ENCODE data around the gene SSMEM1. TPM values are rescaled to one million over a fixed set of nuclear protein-coding genes. Genes with fewer than 3 reads are reported as not detected.
"Not testable (repeated sequence)": the region's sequence is repeated elsewhere in the genome, so short reads cannot be mapped to it uniquely, and the experiment has no call there.

Gene SSMEM1
- total RNA-seq, 2 donors from 2014 or later, result not detected

- H3K9me3 ChIP-seq (ENCODE audit: control insufficient read depth, low read length), result peaks cover 7% of the 10 kb centered on the region
- TF ChIP-seq CTCF (conservative IDR thresholded peaks at IDR 0.05), result no peak
- peaks cover 3% of the 10 kb centered on the region for H3K36me3 Mint-ChIP-seq (ENCODE audit: low read depth)
- no peaks in the 10 kb centered on the region for H3K36me3 ChIP-seq (ENCODE audit: control insufficient read depth, insufficient read depth, low read length)
- peaks cover 29% of the 10 kb centered on the region for H3K9me3 Mint-ChIP-seq
- no peak overlapping the region for H3K27ac ChIP-seq (ENCODE audit: low read depth, low read length)
- no peak overlapping the region for H3K4me3 ChIP-seq (ENCODE audit: low read length)
- H3K4me1 ChIP-seq (ENCODE audit: control insufficient read depth, insufficient read depth, low read length), result peaks cover 4% of the 10 kb centered on the region
- peaks cover 1% of the 10 kb centered on the region for H3K27me3 Mint-ChIP-seq (ENCODE audit: insufficient read depth)
- H3K27ac Mint-ChIP-seq, result no peak overlapping the region
- H3K27me3 ChIP-seq (ENCODE audit: control insufficient read depth, insufficient read depth, low read length, poor library complexity, severe bottlenecking), result no peaks in the 10 kb centered on the region
- H3K4me1 Mint-ChIP-seq, result peaks cover 14% of the 10 kb centered on the region
- H3K9ac ChIP-seq (ENCODE audit: extremely low read depth, low read length, poor library complexity, severe bottlenecking), result no peak overlapping the region
- WGBS, 2 experiments (ENCODE audit: insufficient coverage in 1 of 2, insufficient read length in 1 of 2), result 93% methylated on average over 1 of the region's 1 CpG; no CpG with 5 or more reads in 1 of the 2 experiments
- DNase-seq, result no peak
- no peak overlapping the region for H3K4me3 Mint-ChIP-seq
These were observed 20.4 kb downstream of the SSMEM1 start for GRCh38 chr7:130227883-130228575.

- TF ChIP-seq CTCF (conservative IDR thresholded peaks at IDR 0.05), result no peak
- H3K4me3 ChIP-seq (ENCODE audit: low read length), result no peak overlapping the region
- H3K4me1 Mint-ChIP-seq, result peaks cover 14% of the 10 kb centered on the region
- H3K9ac ChIP-seq (ENCODE audit: extremely low read depth, low read length, poor library complexity, severe bottlenecking), result no peak overlapping the region
- peaks cover 4% of the 10 kb centered on the region for H3K4me1 ChIP-seq (ENCODE audit: control insufficient read depth, insufficient read depth, low read length)
- H3K9me3 ChIP-seq (ENCODE audit: control insufficient read depth, low read length), result peaks cover 4% of the 10 kb centered on the region
- peak overlapping the region; percentile 62 for H3K27ac Mint-ChIP-seq
- DNase-seq, result no peak
- peaks cover 23% of the 10 kb centered on the region for H3K9me3 Mint-ChIP-seq
- 85 to 92% methylated on average over 5 to 7 of the region's 7 CpGs for WGBS, 2 experiments (ENCODE audit: insufficient coverage in 1 of 2, insufficient read length in 1 of 2)
- H3K4me3 Mint-ChIP-seq, result no peak overlapping the region
- H3K27me3 Mint-ChIP-seq (ENCODE audit: insufficient read depth), result peaks cover 1% of the 10 kb centered on the region
- no peaks in the 10 kb centered on the region for H3K36me3 ChIP-seq (ENCODE audit: control insufficient read depth, insufficient read depth, low read length)
- H3K27ac ChIP-seq (ENCODE audit: low read depth, low read length), result no peak overlapping the region
- H3K27me3 ChIP-seq (ENCODE audit: control insufficient read depth, insufficient read depth, low read length, poor library complexity, severe bottlenecking), result no peaks in the 10 kb centered on the region
- H3K36me3 Mint-ChIP-seq (ENCODE audit: low read depth), result peaks cover 3% of the 10 kb centered on the region
These were observed 21.3 kb downstream of the SSMEM1 start for GRCh38 chr7:130228840-130229502.

- H3K4me3 ChIP-seq (ENCODE audit: low read length); H3K27ac Mint-ChIP-seq; H3K9ac ChIP-seq (ENCODE audit: extremely low read depth, low read length, poor library complexity, severe bottlenecking); H3K36me3 Mint-ChIP-seq (ENCODE audit: low read depth); DNase-seq; H3K4me3 Mint-ChIP-seq; H3K9me3 ChIP-seq (ENCODE audit: control insufficient read depth, low read length); H3K27me3 Mint-ChIP-seq (ENCODE audit: insufficient read depth); H3K27me3 ChIP-seq (ENCODE audit: control insufficient read depth, insufficient read depth, low read length, poor library complexity, severe bottlenecking); H3K27ac ChIP-seq (ENCODE audit: low read depth, low read length); H3K4me1 ChIP-seq (ENCODE audit: control insufficient read depth, insufficient read depth, low read length); H3K36me3 ChIP-seq (ENCODE audit: control insufficient read depth, insufficient read depth, low read length): not testable (repeated sequence)
- WGBS, 2 experiments (ENCODE audit: insufficient coverage in 1 of 2, insufficient read length in 1 of 2), result 96 to 100% methylated on average over 5 to 28 of the region's 28 CpGs
- H3K4me1 Mint-ChIP-seq, result peaks cover 24% of the 10 kb centered on the region
- H3K9me3 Mint-ChIP-seq, result peaks cover 20% of the 10 kb centered on the region
These were observed 22.3 kb downstream of the SSMEM1 start for GRCh38 chr7:130229981-130230380.

All from endodermal cell (in vitro differentiated cells).